Esophagus muscularis mucosa (tissue), 4 donors: Measurements from ENCODE around the gene CISD3. TPM values are rescaled to one million over a fixed set of nuclear protein-coding genes. Genes with fewer than 3 reads are reported as not detected.

Source experiments
- DNase-seq: peaks from one replicate; pipeline ENCODE4 v3.0.0-alpha.2; 2017; ENCODE audit errors: extremely low spot score
- H3K27ac ChIP-seq, 4 donors: fragments of 200-600 bp; sonication (generic); replicated peaks in 1 of 4; 1 replicate in 3 of 4; 2 replicates in 1 of 4; pipeline ENCODE4 v1.5.1; 2016 to 2019; ENCODE audit warnings: mild to moderate bottlenecking in 1 of 4
- H3K27me3 ChIP-seq, 4 donors: fragments of 200-600 bp; sonication (generic); one replicate each; pipeline versions ENCODE4 v1.5.1 to v1.6.0; 2016 to 2019
- H3K36me3 ChIP-seq, 4 donors: fragments of 200-600 bp; sonication (generic); one replicate each; pipeline ENCODE4 v1.5.1; 2016 to 2019
- H3K4me1 ChIP-seq, 4 donors: fragments of 200-600 bp; sonication (generic); one replicate each; pipeline ENCODE4 v1.5.1; 2016 to 2019
- H3K4me3 ChIP-seq, 4 donors: fragments of 200-600 bp; sonication (generic); 1 replicate in 2 of 4; 2 replicates in 2 of 4; pipeline ENCODE4 v1.5.1; 2016 to 2019; ENCODE audit warnings: mild to moderate bottlenecking in 4 of 4, moderate library complexity in 1 of 4
- H3K9me3 ChIP-seq, 4 donors: fragments of 200-600 bp; sonication (generic); 1 replicate in 3 of 4; 2 replicates in 1 of 4; pipeline ENCODE4 v1.5.1; 2016 to 2019
- CTCF ChIP-seq, 3 experiments: fragments of 200-600 bp in 2 of 3; fragments of 450-650 bp in 1 of 3; sonication (generic) in 2 of 3; IDR thresholded peaks; one replicate each; pipeline ENCODE4 v1.5.1; 2017 to 2019; ENCODE audit warnings: antibody characterized with exemption in 3 of 3, mild to moderate bottlenecking in 2 of 3, moderate library complexity in 1 of 3
- EP300 ChIP-seq: sonication (generic); formaldehyde crosslinking; IDR thresholded peaks from one replicate; pipeline ENCODE4 v1.6.1; 2017; ENCODE audit warnings: antibody characterized with exemption
- POLR2A ChIP-seq: fragments of 450-650 bp; IDR thresholded peaks from one replicate; pipeline ENCODE4 v1.6.1; 2017; ENCODE audit warnings: antibody characterized with exemption, moderate library complexity, mild to moderate bottlenecking, low read depth
- POLR2AphosphoS5 ChIP-seq, 2 donors: sonication (generic); formaldehyde crosslinking; IDR thresholded peaks; one replicate each; pipeline ENCODE4 v1.6.1; 2017; ENCODE audit warnings: antibody characterized with exemption in 2 of 2
- WGBS: methylation state at CpG from one replicate; pipeline ENCODE4 v1.1.5; 2018; 5-methylcytosine and 5-hydroxymethylcytosine counted together
- intact Hi-C: fragments of 100-400 bp; cut with DNase I; formaldehyde crosslinking; loops from one replicate; pipeline ENCODE4 v1.15.1; 2023
- total RNA-seq, 4 donors: library from RNA; depleted of rRNA; stranded (reverse); fragments of >200 nt; gene quantifications; one replicate each; pipeline versions ENCODE4 v1.1.0 to v1.2.1, GENCODE V29; 2016

Gene CISD3
- total RNA-seq, 4 donors from 2014 or later: 10.1 to 18.5 (median 18.0) TPM

- DNase-seq: no peak
- intact Hi-C loops: loop anchor here (10.0 kb wide), 1 partner anchor 55 kb away; the partner anchor contains the start of gene PIP4K2B
- peaks cover 10 to 58% (median 45%) of the 10 kb centered on the region in 4 donors for H3K36me3 ChIP-seq
- H3K27ac ChIP-seq: no peak overlapping the region
- 88% methylated on average over 14 of the region's 14 CpGs for whole genome bisulfite sequencing
- TF ChIP-seq EP300 (no peak), CTCF (IDR thresholded peaks at IDR 0.05) (no peak), POLR2A (no peak), POLR2AphosphoS5 (IDR thresholded peaks at IDR 0.05) (no peak)
- peaks cover 45 to 59% (median 54%) of the 10 kb centered on the region in 4 donors for H3K4me1 ChIP-seq
- no peaks in the 10 kb centered on the region for H3K27me3 ChIP-seq
- H3K9me3 ChIP-seq: no peaks in the 10 kb centered on the region
- no peak overlapping the region for H3K4me3 ChIP-seq
Observed at GRCh38 chr17:38739305-38739704, 9.2 kb downstream of the CISD3 start.

GRCh38 chr17:38740044-38740443 lies 9.9 kb downstream of the CISD3 start:
- Histone ChIP-seq H3K4me3 (no peak overlapping the region), H3K27ac (no peak overlapping the region), H3K27me3 (no peaks in the 10 kb centered on the region), H3K4me1 (peaks cover 40 to 60% (median 53%) of the 10 kb centered on the region in 4 donors), H3K9me3 (no peaks in the 10 kb centered on the region), H3K36me3 (peaks cover 10 to 52% (median 44%) of the 10 kb centered on the region in 4 donors)
- DNase-seq: no peak
- WGBS: 98% methylated on average over 18 of the region's 19 CpGs
- intact Hi-C loops: no loop called here
- TF ChIP-seq EP300 (no peak), CTCF (IDR thresholded peaks at IDR 0.05) (no peak), POLR2A (no peak), POLR2AphosphoS5 (IDR thresholded peaks at IDR 0.05) (no peak)

- intact Hi-C loops: no loop called here
- H3K4me1 ChIP-seq: peaks cover 39 to 60% (median 52%) of the 10 kb centered on the region in 4 donors
Observed at GRCh38 chr17:38740806-38741205, 10.7 kb downstream of the CISD3 start.

GRCh38 chr17:38741461-38741860 lies 11.3 kb downstream of the CISD3 start:
- no peak overlapping the region for H3K4me3 ChIP-seq
- TF ChIP-seq POLR2AphosphoS5 (IDR thresholded peaks at IDR 0.05) (no peak), CTCF (IDR thresholded peaks at IDR 0.05) (no peak), POLR2A (no peak), EP300 (no peak)
- H3K27ac ChIP-seq: peak overlapping the region; percentile 81 to 89 (median 86)
- DNase-seq: no peak
- intact Hi-C loops: no loop called here
- 38% methylated on average over 2 of the region's 5 CpGs for WGBS
- H3K27me3 ChIP-seq: no peaks in the 10 kb centered on the region
- H3K4me1 ChIP-seq: peaks cover 44 to 66% (median 58%) of the 10 kb centered on the region in 4 donors
- H3K36me3 ChIP-seq: peaks cover 10 to 38% (median 34%) of the 10 kb centered on the region in 4 donors
- H3K9me3 ChIP-seq: no peaks in the 10 kb centered on the region

More at GRCh38 chr17:38740806-38741205, 10.7 kb downstream of the CISD3 start:
- WGBS: 84% methylated on average over 4 of the region's 4 CpGs
- no peaks in the 10 kb centered on the region for H3K9me3 ChIP-seq
- no peaks in the 10 kb centered on the region for H3K27me3 ChIP-seq
- TF ChIP-seq EP300 (no peak), POLR2A (no peak), POLR2AphosphoS5 (IDR thresholded peaks at IDR 0.05) (no peak), CTCF (IDR thresholded peaks at IDR 0.05) (no peak)
- DNase-seq: no peak
- peak overlapping the region; percentile 81 to 89 (median 86) for H3K27ac ChIP-seq
- H3K36me3 ChIP-seq: peaks cover 10 to 44% (median 40%) of the 10 kb centered on the region in 4 donors
- no peak overlapping the region for H3K4me3 ChIP-seq

GRCh38 chr17:38741921-38742410 lies 11.8 kb downstream of the CISD3 start:
- no peak for DNase-seq
- WGBS: 0% methylated on average over 4 of the region's 7 CpGs
- intact Hi-C loops: no loop called here
- H3K27ac ChIP-seq: peak overlapping the region; percentile 81 to 89 (median 86)
- peaks cover 49 to 71% (median 63%) of the 10 kb centered on the region in 4 donors for H3K4me1 ChIP-seq
- TF ChIP-seq POLR2AphosphoS5 (IDR thresholded peaks at IDR 0.05) (peak in 1 of 2 donors; percentile 4), CTCF (IDR thresholded peaks at IDR 0.05) (no peak), EP300 (no peak)
- peaks cover 10 to 34% (median 31%) of the 10 kb centered on the region in 4 donors for H3K36me3 ChIP-seq
- H3K27me3 ChIP-seq: no peaks in the 10 kb centered on the region
- no peaks in the 10 kb centered on the region for H3K9me3 ChIP-seq
- peak overlapping the region; percentile 6 to 40 (median 26) for H3K4me3 ChIP-seq
